PC-3 (cell line): ENCODE measurements around the gene KRTAP5-3. TPM values are rescaled to one million over a fixed set of nuclear protein-coding genes. Genes with fewer than 3 reads are reported as not detected.
"Not testable (repeated sequence)": the region's sequence is repeated elsewhere in the genome, so short reads cannot be mapped to it uniquely, and the experiment has no call there.

Experiments
- ATAC-seq: fragments of 200-7000 bp; cut with Tn5 transposase; 2 replicates; pipeline ENCODE4 v1.9.1; 2020; ENCODE audit warnings: mild to moderate bottlenecking, moderate library complexity
- BruUV-seq: library from RNA; stranded (reverse); fragments of 400-500 nt; replicated peaks from 2 replicates; lab custom pipeline; 2021; lab: Mats Ljungman, UMichigan
- CTCF ChIA-PET: fragments of 300-600 bp; sonication (Branson Sonifier 250); formaldehyde crosslinking; loops from one replicate; lab custom pipeline; 2022; ENCODE audit warnings: antibody characterized with exemption; lab: Charles Lee
- POLR2A ChIA-PET: fragments of 300-600 bp; sonication (Branson Sonifier 250); formaldehyde crosslinking; loops from one replicate; lab custom pipeline; 2022; ENCODE audit warnings: antibody characterized with exemption; ENCODE audit not compliant: unreplicated experiment; lab: Charles Lee
- DNase-seq: peaks from one replicate; pipeline ENCODE4 v3.0.0-alpha.2; 2015
- H2AFZ ChIP-seq: fragments of 300-600 bp; sonication (generic); 2 replicates; pipeline ENCODE4 v1.6.0; 2016; ENCODE audit warnings: antibody characterized with exemption, low read length
- H3F3A ChIP-seq: fragments of 300-600 bp; sonication (generic); one replicate; pipeline ENCODE4 v1.6.0; 2017; ENCODE audit warnings: antibody characterized with exemption, low read length, control low read depth, mild to moderate bottlenecking; ENCODE audit not compliant: unreplicated experiment
- H3K27ac ChIP-seq: fragments of 300-600 bp; sonication (generic); 2 replicates; pipeline ENCODE4 v1.5.1; 2016; ENCODE audit warnings: mild to moderate bottlenecking, low read length
- H3K27me3 ChIP-seq: fragments of 300-600 bp; sonication (generic); 2 replicates; pipeline ENCODE4 v1.6.1; 2016; ENCODE audit warnings: low read length, mixed read lengths
- H3K36me3 ChIP-seq: fragments of 300-600 bp; sonication (generic); 2 replicates; pipeline ENCODE4 v1.6.1; 2016; ENCODE audit warnings: low read depth, mixed run types, low read length, mixed read lengths
- H3K4me1 ChIP-seq: fragments of 300-600 bp; sonication (generic); 2 replicates; pipeline ENCODE4 v1.5.1; 2016; ENCODE audit warnings: low read length; ENCODE audit not compliant: insufficient read depth
- H3K4me2 ChIP-seq: fragments of 300-600 bp; sonication (generic); 2 replicates; pipeline ENCODE4 v1.6.0; 2016; ENCODE audit warnings: low read length
- H3K4me3 ChIP-seq: fragments of 300-600 bp; sonication (generic); 2 replicates; pipeline ENCODE4 v1.5.1; 2016; ENCODE audit warnings: mild to moderate bottlenecking, low read length, mixed read lengths
- H3K79me2 ChIP-seq: fragments of 300-600 bp; sonication (generic); 2 replicates; pipeline ENCODE4 v1.6.1; 2017; ENCODE audit warnings: low read length, mixed read lengths
- H3K9ac ChIP-seq: fragments of 300-600 bp; sonication (generic); 2 replicates; pipeline ENCODE4 v1.6.0; 2016; ENCODE audit warnings: mild to moderate bottlenecking, low read length
- H3K9me2 ChIP-seq: fragments of 300-600 bp; sonication (generic); replicated peaks from 2 replicates; pipeline ENCODE4 v1.6.1; 2016; ENCODE audit warnings: mixed run types, low read length, mixed read lengths
- H3K9me3 ChIP-seq: fragments of 300-600 bp; sonication (generic); 2 replicates; pipeline ENCODE4 v1.6.1; 2016; ENCODE audit warnings: low read length, mixed read lengths
- H4K20me1 ChIP-seq: fragments of 300-600 bp; sonication (generic); 2 replicates; pipeline ENCODE4 v1.6.1; 2016; ENCODE audit warnings: low read length, mixed read lengths
- CTCF ChIP-seq: fragments of 300-600 bp; sonication (generic); conservative IDR thresholded peaks from 2 replicates; pipeline ENCODE4 v1.5.1; 2017; ENCODE audit warnings: antibody characterized with exemption, low read depth, mild to moderate bottlenecking, low read length
- EZH2 ChIP-seq: fragments of 300-600 bp; sonication (generic); IDR thresholded peaks from one replicate; pipeline ENCODE4 v1.6.1; 2017; ENCODE audit warnings: antibody characterized with exemption, mild to moderate bottlenecking, low read length; ENCODE audit not compliant: unreplicated experiment
- EZH2phosphoT487 ChIP-seq: fragments of 300-600 bp; sonication (generic); IDR thresholded peaks from 2 replicates; pipeline ENCODE4 v1.6.1; 2018; ENCODE audit warnings: mild to moderate bottlenecking, antibody characterized with exemption, low read length, borderline replicate concordance
- intact Hi-C: fragments of 100-400 bp; cut with micrococcal nuclease; formaldehyde crosslinking; loops from 2 replicates; pipeline ENCODE4 v1.9.0; 2023
- total RNA-seq: library from RNA; depleted of rRNA; stranded (reverse); fragments of >200 nt; gene quantifications from 2 replicates; pipeline ENCODE4 v1.2.3, GENCODE V29; 2014

KRTAP5-3 gene
- total RNA-seq, 1 experiment from 2014 or later: not detected

- H4K20me1 ChIP-seq: no peaks in the 10 kb centered on the region
- intact Hi-C loops: no loop called here
- no peaks in the 10 kb centered on the region for H3K36me3 ChIP-seq
- ChIA-PET POLR2A (no interaction called here), CTCF (interaction anchor here (0.7 kb wide), 1 partner anchor 500 kb away, joined by 3 read pairs; no protein-coding TSS in a partner anchor)
- no peak overlapping the region for H3K4me2 ChIP-seq
- ATAC-seq: no peak
- no peak overlapping the region for H3K9ac ChIP-seq
- H2AFZ ChIP-seq: no peak overlapping the region
- H3K27ac ChIP-seq: no peak overlapping the region
- DNase-seq: peak; percentile 6
- H3K27me3 ChIP-seq: peaks cover 33% of the 10 kb centered on the region
- no peaks in the 10 kb centered on the region for H3K9me3 ChIP-seq
- no peak for TF ChIP-seq EZH2phosphoT487
- no peak for TF ChIP-seq CTCF
- no peak for TF ChIP-seq EZH2
- no peak overlapping the region for H3K4me3 ChIP-seq
- BruUV-seq: no TSS peak
- no peaks in the 10 kb centered on the region for H3K9me2 ChIP-seq
- no peaks in the 10 kb centered on the region for H3K4me1 ChIP-seq
- no peaks in the 10 kb centered on the region for H3K79me2 ChIP-seq
- H3F3A ChIP-seq: no peaks in the 10 kb centered on the region
Observed at GRCh38 chr11:1597331-1597993, 10.8 kb downstream of the KRTAP5-3 start.

GRCh38 chr11:1596576-1597121 is 11.6 kb downstream of the KRTAP5-3 start:
- H3K4me1 ChIP-seq, H3K9me2 ChIP-seq, POLR2A ChIA-PET, ATAC-seq, H3K4me2 ChIP-seq, CTCF ChIA-PET, intact Hi-C loops, H3K4me3 ChIP-seq, BruUV-seq, DNase-seq, H3F3A ChIP-seq, H4K20me1 ChIP-seq, H3K9me3 ChIP-seq, H3K36me3 ChIP-seq, H3K79me2 ChIP-seq, H3K9ac ChIP-seq, H2AFZ ChIP-seq, H3K27ac ChIP-seq: not testable (repeated sequence)
- H3K27me3 ChIP-seq: peaks cover 30% of the 10 kb centered on the region

GRCh38 chr11:1595994-1596575 is 12.2 kb downstream of the KRTAP5-3 start:
- H3K36me3 ChIP-seq, H3F3A ChIP-seq, H2AFZ ChIP-seq, H3K4me3 ChIP-seq, H3K4me1 ChIP-seq, intact Hi-C loops, BruUV-seq, H3K9ac ChIP-seq, H3K9me2 ChIP-seq, H4K20me1 ChIP-seq, H3K9me3 ChIP-seq, POLR2A ChIA-PET, H3K4me2 ChIP-seq, H3K79me2 ChIP-seq, H3K27ac ChIP-seq: not testable (repeated sequence)
- H3K27me3 ChIP-seq: peaks cover 24% of the 10 kb centered on the region
- ATAC-seq (peak; percentile 64), DNase-seq (peak; percentile 31)
- CTCF ChIA-PET: interaction anchor here (0.6 to 1.3 kb wide), 3 partner anchors 9 to 49 kb away, joined by 3 to 6 read pairs (median 4); no protein-coding TSS in a partner anchor
